GM12864 (cell line): Measurements from ENCODE around the gene ITIH5.

ENCODE experiments used
- DNase-seq: peaks from one replicate; pipeline ENCODE4 v3.0.0-alpha.2; 2011; ENCODE audit warnings: low read depth
- H3K4me3 ChIP-seq: 2 replicates; pipeline ENCODE4 v1.5.1; 2011; ENCODE audit warnings: mild to moderate bottlenecking, low read depth, low read length, control low read depth
- TF ChIP-seq, protein P1 (sequence below): IDR thresholded peaks from 2 replicates; pipeline ENCODE4 v1.5.1; 2011; ENCODE audit warnings: low read depth, mild to moderate bottlenecking, moderate library complexity, low read length, control low read depth, inconsistent platforms; ENCODE audit errors: missing control alignments

The ITIH5 gene

DNA sequence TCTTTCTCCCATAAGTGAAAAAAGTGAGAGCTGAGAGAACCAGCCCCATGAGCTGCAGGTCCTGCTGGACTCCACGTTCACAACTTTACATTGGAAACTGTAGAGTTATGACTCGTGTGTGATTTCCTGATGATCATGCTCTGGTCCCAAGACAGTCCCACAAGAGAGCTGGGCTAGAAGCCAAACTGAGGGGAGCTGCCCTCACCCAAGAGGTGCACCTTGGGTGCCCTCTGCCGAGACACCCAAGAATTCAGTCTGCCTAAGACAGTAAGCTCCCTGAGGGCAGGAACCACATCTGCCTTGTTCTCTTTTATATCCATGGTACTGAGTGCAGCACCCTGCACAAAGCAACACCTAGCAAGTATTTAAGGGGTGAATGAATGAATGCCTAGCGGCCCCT is 143.1 kb downstream of the ITIH5 start:
- TF ChIP-seq, protein P1, sequence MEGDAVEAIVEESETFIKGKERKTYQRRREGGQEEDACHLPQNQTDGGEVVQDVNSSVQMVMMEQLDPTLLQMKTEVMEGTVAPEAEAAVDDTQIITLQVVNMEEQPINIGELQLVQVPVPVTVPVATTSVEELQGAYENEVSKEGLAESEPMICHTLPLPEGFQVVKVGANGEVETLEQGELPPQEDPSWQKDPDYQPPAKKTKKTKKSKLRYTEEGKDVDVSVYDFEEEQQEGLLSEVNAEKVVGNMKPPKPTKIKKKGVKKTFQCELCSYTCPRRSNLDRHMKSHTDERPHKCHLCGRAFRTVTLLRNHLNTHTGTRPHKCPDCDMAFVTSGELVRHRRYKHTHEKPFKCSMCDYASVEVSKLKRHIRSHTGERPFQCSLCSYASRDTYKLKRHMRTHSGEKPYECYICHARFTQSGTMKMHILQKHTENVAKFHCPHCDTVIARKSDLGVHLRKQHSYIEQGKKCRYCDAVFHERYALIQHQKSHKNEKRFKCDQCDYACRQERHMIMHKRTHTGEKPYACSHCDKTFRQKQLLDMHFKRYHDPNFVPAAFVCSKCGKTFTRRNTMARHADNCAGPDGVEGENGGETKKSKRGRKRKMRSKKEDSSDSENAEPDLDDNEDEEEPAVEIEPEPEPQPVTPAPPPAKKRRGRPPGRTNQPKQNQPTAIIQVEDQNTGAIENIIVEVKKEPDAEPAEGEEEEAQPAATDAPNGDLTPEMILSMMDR, result no peak
- no peak for DNase-seq
- no peak overlapping the region for H3K4me3 ChIP-seq

GRCh38 chr10:7520507-7521485 is 146.0 kb downstream of the ITIH5 start:
- TF ChIP-seq, protein P1, result no peak
- H3K4me3 ChIP-seq, result no peak overlapping the region
- peak; percentile 25 for DNase-seq

GRCh38 chr10:7519351-7519750 is 147.4 kb downstream of the ITIH5 start:
- TF ChIP-seq, protein P1, result no peak
- no peak overlapping the region for H3K4me3 ChIP-seq
- DNase-seq, result no peak

GRCh38 chr10:7518693-7519092 is 148.1 kb downstream of the ITIH5 start:
- TF ChIP-seq, protein P1, result no peak
- H3K4me3 ChIP-seq, result no peak overlapping the region
- no peak for DNase-seq

GRCh38 chr10:7515439-7515838 is 151.3 kb downstream of the ITIH5 start:
- TF ChIP-seq, protein P1, result no peak
- DNase-seq, result no peak
- H3K4me3 ChIP-seq, result no peak overlapping the region

- TF ChIP-seq, protein P1, result no peak
- H3K4me3 ChIP-seq, result no peak overlapping the region
- DNase-seq, result no peak
These were observed 152.8 kb downstream of the ITIH5 start for GRCh38 chr10:7513936-7514335.

- no peak for DNase-seq
- no peak overlapping the region for H3K4me3 ChIP-seq
- TF ChIP-seq, protein P1, result no peak
These were observed 153.3 kb downstream of the ITIH5 start for GRCh38 chr10:7513455-7513854.
